Sigmoid colon (tissue), 7 donors: ENCODE results near the gene UGT2B17. TPM values are rescaled to one million over a fixed set of nuclear protein-coding genes. Genes with fewer than 3 reads are reported as not detected.
"Not testable (repeated sequence)": the region's sequence is repeated elsewhere in the genome, so short reads cannot be mapped to it uniquely, and the experiment has no call there.

ENCODE experiments used
- DNase-seq: peaks from one replicate; pipeline ENCODE4 v3.0.0-alpha.2; 2019
- H3K27ac ChIP-seq, 4 donors: fragments of 200-600 bp; sonication (generic); one replicate each; pipeline ENCODE4 v1.5.1; 2016 to 2019; ENCODE audit warnings: mild to moderate bottlenecking in 1 of 4
- H3K27me3 ChIP-seq, 3 donors: fragments of 200-600 bp; sonication (generic); one replicate each; pipeline ENCODE4 v1.5.1; 2019; ENCODE audit warnings: mild to moderate bottlenecking in 1 of 3
- H3K36me3 ChIP-seq, 4 donors: fragments of 200-600 bp; sonication (generic); one replicate each; pipeline ENCODE4 v1.5.1; 2016 to 2019
- H3K4me1 ChIP-seq, 4 donors: fragments of 200-600 bp; sonication (generic); one replicate each; pipeline ENCODE4 v1.5.1; 2017 to 2019
- H3K4me3 ChIP-seq, 4 donors: fragments of 200-600 bp; sonication (generic); one replicate each; pipeline ENCODE4 v1.5.1; 2017 to 2019; ENCODE audit warnings: mild to moderate bottlenecking in 2 of 4, moderate library complexity in 1 of 4
- H3K9me3 ChIP-seq, 4 donors: fragments of 200-600 bp in 3 of 4; sonication (generic) in 3 of 4; one replicate each; pipeline versions ENCODE4 v1.5.1 to v1.6.1; 2013 to 2019
- CTCF ChIP-seq, 4 experiments: fragments of 450-650 bp in 3 of 4; fragments of 200-600 bp in 1 of 4; IDR thresholded peaks; one replicate each; pipeline ENCODE4 v1.5.1; 2016 to 2019; ENCODE audit warnings: antibody characterized with exemption in 4 of 4, mild to moderate bottlenecking in 3 of 4, moderate library complexity in 2 of 4
- EP300 ChIP-seq, 4 donors: sonication (generic); formaldehyde crosslinking; IDR thresholded peaks; one replicate each; pipeline ENCODE4 v1.6.1; 2017; ENCODE audit warnings: antibody characterized with exemption in 4 of 4
- POLR2A ChIP-seq, 2 donors: fragments of 450-650 bp; IDR thresholded peaks; one replicate each; pipeline ENCODE4 v1.6.1; 2016; ENCODE audit warnings: antibody characterized with exemption in 2 of 2, mild to moderate bottlenecking in 2 of 2, moderate library complexity in 2 of 2
- POLR2AphosphoS5 ChIP-seq, 4 donors: sonication (generic); formaldehyde crosslinking; IDR thresholded peaks; one replicate each; pipeline ENCODE4 v1.6.1; 2017; ENCODE audit warnings: antibody characterized with exemption in 4 of 4
- WGBS, 2 donors: extraction: QIAGEN DNeasy Blood & Tissue Kit; methylation state at CpG; one replicate each; pipeline ENCODE4 v1.1.7; 2013; 5-methylcytosine and 5-hydroxymethylcytosine counted together
- intact Hi-C: fragments of 100-400 bp; cut with DNase I; formaldehyde crosslinking; loops from one replicate; pipeline ENCODE4 v1.15.1; 2023
- polyA plus RNA-seq, 3 donors: library from polyadenylated mRNA; stranded (reverse); fragments of 200-250 nt; gene quantifications; one replicate each; pipeline ENCODE4 v1.2.3, GENCODE V29; 2013
- total RNA-seq, 4 donors: library from RNA; depleted of rRNA; stranded (reverse); fragments of >200 nt; gene quantifications; one replicate each; pipeline ENCODE4 v1.1.0, GENCODE V29; 2016
- donor health status: healthy with polysubstance abuse.
- donor health status: Bipolar disorder and iron deficiency.
- donor health status: healthy.

Gene UGT2B17
- total and polyA plus RNA-seq, 7 donors = 1.1 to 376 (median 83.5) TPM; not detected in 4

GRCh38 chr4:68536375-68536774 lies 39.7 kb downstream of the UGT2B17 start:
- intact Hi-C loops = no loop called here
- DNase-seq = no peak
- H3K27me3 ChIP-seq = no peaks in the 10 kb centered on the region
- 92% methylated on average over 3 of the region's 3 CpGs; no CpG with 5 or more reads in 1 of the 2 donors for WGBS, 2 donors
- H3K36me3 ChIP-seq = no peaks in the 10 kb centered on the region
- H3K4me3 ChIP-seq = no peak overlapping the region
- H3K4me1 ChIP-seq = no peaks in the 10 kb centered on the region
- H3K9me3 ChIP-seq = no peaks in the 10 kb centered on the region
- H3K27ac ChIP-seq = no peak overlapping the region
- TF ChIP-seq POLR2AphosphoS5 (IDR thresholded peaks at IDR 0.05) (no peak), EP300 (IDR thresholded peaks at IDR 0.05) (no peak), CTCF (IDR thresholded peaks at IDR 0.05) (no peak), POLR2A (IDR thresholded peaks at IDR 0.05) (no peak)

DNA sequence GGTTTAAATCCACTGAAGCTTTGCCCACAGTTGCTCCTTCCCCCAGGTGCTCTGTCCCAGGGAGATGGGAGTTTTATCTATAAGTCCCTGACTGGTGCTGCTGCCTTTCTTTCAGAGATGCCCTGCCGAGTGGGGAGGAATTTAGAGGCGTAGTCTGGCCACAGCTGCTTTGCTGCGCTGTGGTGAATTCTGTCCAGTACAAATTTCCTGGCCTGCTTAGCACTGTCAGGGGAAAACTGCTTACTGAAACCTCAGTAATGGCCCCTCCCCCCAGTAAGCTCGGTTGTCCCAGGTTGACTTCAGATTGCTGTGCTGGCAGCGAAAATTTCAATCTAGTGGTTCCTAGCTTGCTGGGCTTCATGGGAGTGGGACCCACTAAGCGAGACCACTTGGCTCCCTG lies 40.1 kb downstream of the UGT2B17 start:
- intact Hi-C loops = no loop called here
- H3K36me3 ChIP-seq = no peaks in the 10 kb centered on the region
- no peaks in the 10 kb centered on the region for H3K9me3 ChIP-seq
- TF ChIP-seq CTCF (IDR thresholded peaks at IDR 0.05) (no peak), POLR2AphosphoS5 (IDR thresholded peaks at IDR 0.05) (no peak), EP300 (IDR thresholded peaks at IDR 0.05) (no peak), POLR2A (IDR thresholded peaks at IDR 0.05) (no peak)
- no peaks in the 10 kb centered on the region for H3K27me3 ChIP-seq
- no peaks in the 10 kb centered on the region for H3K4me1 ChIP-seq
- DNase-seq = no peak
- 88% methylated on average over 6 of the region's 6 CpGs; no CpG with 5 or more reads in 1 of the 2 donors for WGBS, 2 donors
- H3K27ac ChIP-seq = no peak overlapping the region
- no peak overlapping the region for H3K4me3 ChIP-seq

- H3K4me1 ChIP-seq, DNase-seq, H3K36me3 ChIP-seq, H3K9me3 ChIP-seq, H3K27me3 ChIP-seq, intact Hi-C loops, H3K27ac ChIP-seq, H3K4me3 ChIP-seq: not testable (repeated sequence)
- WGBS, 2 donors = 44% methylated on average over 1 of the region's 1 CpG; no CpG with 5 or more reads in 1 of the 2 donors
Measured at GRCh38 chr4:68522232-68522631, 53.9 kb downstream of the UGT2B17 start.

- Histone ChIP-seq H3K9me3 (no peaks in the 10 kb centered on the region), H3K27ac (no peak overlapping the region), H3K36me3 (no peaks in the 10 kb centered on the region), H3K4me1 (no peaks in the 10 kb centered on the region), H3K27me3 (no peaks in the 10 kb centered on the region), H3K4me3 (no peak overlapping the region)
- WGBS, 2 donors = 65% methylated on average over 2 of the region's 2 CpGs; no CpG with 5 or more reads in 1 of the 2 donors
- intact Hi-C loops = no loop called here
- no peak for DNase-seq
- no peak for TF ChIP-seq CTCF (IDR thresholded peaks at IDR 0.05)
Measured at GRCh38 chr4:68520985-68521384, 55.1 kb downstream of the UGT2B17 start.

- intact Hi-C loops = no loop called here
- 85% methylated on average over 1 of the region's 1 CpG; no CpG with 5 or more reads in 1 of the 2 donors for WGBS, 2 donors
- no peaks in the 10 kb centered on the region for H3K27me3 ChIP-seq
- no peak for TF ChIP-seq EP300 (IDR thresholded peaks at IDR 0.05)
- no peak for TF ChIP-seq POLR2AphosphoS5 (IDR thresholded peaks at IDR 0.05)
- no peak for TF ChIP-seq CTCF (IDR thresholded peaks at IDR 0.05)
- H3K9me3 ChIP-seq = no peaks in the 10 kb centered on the region
- no peaks in the 10 kb centered on the region for H3K4me1 ChIP-seq
- no peak overlapping the region for H3K4me3 ChIP-seq
- H3K27ac ChIP-seq = no peak overlapping the region
- H3K36me3 ChIP-seq = no peaks in the 10 kb centered on the region
- no peak for DNase-seq
Measured at GRCh38 chr4:68518889-68519288, 57.2 kb downstream of the UGT2B17 start.

DNA sequence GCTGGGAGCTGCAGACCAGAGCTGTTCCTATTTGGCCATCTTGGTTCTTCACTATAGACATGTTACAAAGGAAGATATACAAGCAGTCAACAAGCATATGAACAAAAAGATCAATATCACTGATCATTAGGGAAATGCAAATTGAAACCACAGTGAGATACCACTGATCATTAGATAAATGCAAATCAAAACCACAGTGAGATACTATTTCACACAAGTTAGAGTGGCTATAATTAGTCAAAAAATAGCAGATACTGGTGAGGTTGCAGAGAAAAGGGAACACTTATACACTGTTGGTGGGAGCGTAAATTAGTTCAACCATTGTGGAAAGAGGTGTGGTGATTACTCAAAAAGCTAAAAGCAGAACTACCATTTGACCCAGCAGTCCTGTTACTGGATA lies 70.7 kb downstream of the UGT2B17 start:
- DNase-seq, H3K9me3 ChIP-seq, H3K36me3 ChIP-seq, H3K4me3 ChIP-seq, H3K27ac ChIP-seq, H3K4me1 ChIP-seq, H3K27me3 ChIP-seq: not testable (repeated sequence)
- intact Hi-C loops = loop anchor here (5.0 kb wide), 1 partner anchor 122 kb away; no protein-coding TSS in a partner anchor
- WGBS, 2 donors = 86 to 93% methylated on average over 1 of the region's 1 CpG

GRCh38 chr4:68504836-68505235 lies 71.3 kb downstream of the UGT2B17 start:
- 91 to 95% methylated on average over 4 of the region's 4 CpGs for WGBS, 2 donors
- intact Hi-C loops = loop anchor here (5.0 kb wide), 1 partner anchor 122 kb away; no protein-coding TSS in a partner anchor
- not testable (repeated sequence) for H3K4me3 ChIP-seq, H3K4me1 ChIP-seq, DNase-seq, H3K27ac ChIP-seq, H3K36me3 ChIP-seq, H3K9me3 ChIP-seq, H3K27me3 ChIP-seq

DNA sequence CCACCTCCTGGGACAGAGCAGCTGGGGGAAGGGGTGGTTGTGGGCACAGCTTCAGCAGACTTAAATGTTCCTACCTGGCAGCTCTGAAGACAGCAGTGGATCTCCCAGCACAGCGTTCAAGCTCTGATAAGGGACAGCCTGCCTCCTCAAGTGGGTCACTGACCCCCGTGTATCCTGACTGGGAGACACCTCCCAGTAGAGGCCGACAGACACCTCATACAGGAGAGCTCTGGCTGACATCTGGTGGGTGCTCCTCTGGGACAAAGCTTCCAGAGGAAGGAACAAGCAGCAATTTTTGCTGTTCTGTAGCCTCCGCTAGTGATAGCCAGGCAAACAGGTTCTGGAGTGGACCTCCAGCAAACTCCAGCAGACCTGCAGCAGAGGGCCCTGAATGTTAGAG lies 72.7 kb downstream of the UGT2B17 start:
- H3K4me3 ChIP-seq, H3K36me3 ChIP-seq, H3K27me3 ChIP-seq, intact Hi-C loops, H3K27ac ChIP-seq, DNase-seq, H3K9me3 ChIP-seq, H3K4me1 ChIP-seq: not testable (repeated sequence)
- 91 to 94% methylated on average over 4 of the region's 4 CpGs for WGBS, 2 donors
